Measurements from ENCODE around the gene MAEL.
A peak's percentile ranks its signal among the peaks of the same experiment; 100 is the strongest.

The MAEL gene

DNA sequence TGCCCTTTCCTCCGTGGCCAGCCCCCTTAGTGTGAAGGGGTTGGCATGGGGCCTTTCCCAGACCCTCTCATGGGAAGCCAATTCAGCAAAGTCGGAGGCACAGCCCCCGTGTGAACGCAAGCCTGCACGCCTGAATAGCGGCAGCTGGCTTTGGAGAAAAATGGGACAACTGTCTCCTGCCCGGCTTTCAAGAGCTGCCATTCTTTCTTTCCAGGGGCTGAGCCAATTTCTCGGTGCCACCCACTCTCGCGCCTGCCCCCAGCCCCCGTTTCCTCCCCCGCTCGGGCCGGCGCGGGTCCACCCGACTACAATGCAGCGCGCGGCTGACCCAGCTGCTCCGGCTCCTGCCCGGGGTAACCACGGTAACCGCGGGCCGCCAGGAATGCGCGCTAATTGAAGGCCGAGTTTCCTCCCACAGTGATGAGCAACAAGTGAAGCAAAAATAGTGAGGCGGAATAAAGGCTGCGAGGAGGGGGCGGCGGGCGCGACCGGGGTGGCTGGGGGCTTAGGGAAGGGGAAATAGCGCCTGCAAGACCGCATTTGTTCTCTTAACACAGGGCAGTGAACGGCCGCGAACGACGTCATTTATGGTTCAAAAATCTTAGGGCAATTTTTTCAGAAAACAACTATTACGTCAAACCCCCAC, 41.6 kb upstream of the MAEL start (continued):
- TF ChIP-seq, protein P1, sequence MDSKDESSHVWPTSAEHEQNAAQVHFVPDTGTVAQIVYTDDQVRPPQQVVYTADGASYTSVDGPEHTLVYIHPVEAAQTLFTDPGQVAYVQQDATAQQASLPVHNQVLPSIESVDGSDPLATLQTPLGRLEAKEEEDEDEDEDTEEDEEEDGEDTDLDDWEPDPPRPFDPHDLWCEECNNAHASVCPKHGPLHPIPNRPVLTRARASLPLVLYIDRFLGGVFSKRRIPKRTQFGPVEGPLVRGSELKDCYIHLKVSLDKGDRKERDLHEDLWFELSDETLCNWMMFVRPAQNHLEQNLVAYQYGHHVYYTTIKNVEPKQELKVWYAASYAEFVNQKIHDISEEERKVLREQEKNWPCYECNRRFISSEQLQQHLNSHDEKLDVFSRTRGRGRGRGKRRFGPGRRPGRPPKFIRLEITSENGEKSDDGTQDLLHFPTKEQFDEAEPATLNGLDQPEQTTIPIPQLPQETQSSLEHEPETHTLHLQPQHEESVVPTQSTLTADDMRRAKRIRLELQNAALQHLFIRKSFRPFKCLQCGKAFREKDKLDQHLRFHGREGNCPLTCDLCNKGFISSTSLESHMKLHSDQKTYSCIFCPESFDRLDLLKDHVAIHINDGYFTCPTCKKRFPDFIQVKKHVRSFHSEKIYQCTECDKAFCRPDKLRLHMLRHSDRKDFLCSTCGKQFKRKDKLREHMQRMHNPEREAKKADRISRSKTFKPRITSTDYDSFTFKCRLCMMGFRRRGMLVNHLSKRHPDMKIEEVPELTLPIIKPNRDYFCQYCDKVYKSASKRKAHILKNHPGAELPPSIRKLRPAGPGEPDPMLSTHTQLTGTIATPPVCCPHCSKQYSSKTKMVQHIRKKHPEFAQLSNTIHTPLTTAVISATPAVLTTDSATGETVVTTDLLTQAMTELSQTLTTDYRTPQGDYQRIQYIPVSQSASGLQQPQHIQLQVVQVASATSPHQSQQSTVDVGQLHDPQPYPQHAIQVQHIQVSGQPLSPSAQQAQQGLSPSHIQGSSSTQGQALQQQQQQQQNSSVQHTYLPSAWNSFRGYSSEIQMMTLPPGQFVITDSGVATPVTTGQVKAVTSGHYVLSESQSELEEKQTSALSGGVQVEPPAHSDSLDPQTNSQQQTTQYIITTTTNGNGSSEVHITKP (tag by site-specific recombination; IDR thresholded peaks at IDR 0.05) = no peak
- TF ChIP-seq ZNF629 (tag by site-specific recombination; IDR thresholded peaks at IDR 0.05) (no peak), ZNF747 (tag by site-specific recombination; IDR thresholded peaks at IDR 0.05) (no peak), HOXA7 (CRISPR knock-in tag; IDR thresholded peaks at IDR 0.05; ENCODE audit: borderline replicate concordance) (no peak), ZNF670 (tag by site-specific recombination; IDR thresholded peaks at IDR 0.05; ENCODE audit: low read depth) (no peak), KLF1 (tag by site-specific recombination; IDR thresholded peaks at IDR 0.05) (no peak), ZNF324 (tag by site-specific recombination; IDR thresholded peaks at IDR 0.05) (no peak), ZNF701 (tag by site-specific recombination; IDR thresholded peaks at IDR 0.05) (no peak), GLI2 (tag by site-specific recombination; IDR thresholded peaks at IDR 0.05; ENCODE audit: borderline replicate concordance, low read depth) (no peak), SCRT1 (tag by site-specific recombination; IDR thresholded peaks at IDR 0.05; ENCODE audit: borderline replicate concordance) (no peak), ZNF529 (tag by site-specific recombination; IDR thresholded peaks at IDR 0.05; ENCODE audit: insufficient replicate concordance) (no peak), ZNF623 (tag by site-specific recombination; IDR thresholded peaks at IDR 0.05) (no peak), ZNF391 (tag by site-specific recombination; IDR thresholded peaks at IDR 0.05; ENCODE audit: borderline replicate concordance, low read depth) (no peak), YY1 (tag by site-specific recombination; IDR thresholded peaks at IDR 0.05) (no peak), ZNF24 (tag by site-specific recombination; IDR thresholded peaks at IDR 0.05) (no peak), OSR2 (tag by site-specific recombination; IDR thresholded peaks at IDR 0.05) (no peak), ZNF335 (tag by site-specific recombination; conservative IDR thresholded peaks at IDR 0.05) (peak; percentile 43), WT1 (tag by site-specific recombination; IDR thresholded peaks at IDR 0.05) (no peak), MEIS1 (CRISPR knock-in tag; IDR thresholded peaks at IDR 0.05; ENCODE audit: borderline replicate concordance) (no peak), REPIN1 (tag by site-specific recombination; IDR thresholded peaks at IDR 0.05; ENCODE audit: low read depth) (no peak), ZFHX2 (tag by site-specific recombination; conservative IDR thresholded peaks at IDR 0.05) (peak; percentile 91), ZNF366 (tag by site-specific recombination; conservative IDR thresholded peaks at IDR 0.05) (no peak), ZNF621 (tag by site-specific recombination; IDR thresholded peaks at IDR 0.05) (no peak), ZNF76 (tag by site-specific recombination; IDR thresholded peaks at IDR 0.05; ENCODE audit: borderline replicate concordance, low read depth) (no peak), ZNF549 (tag by site-specific recombination; IDR thresholded peaks at IDR 0.05) (no peak), ZNF658 (tag by site-specific recombination; IDR thresholded peaks at IDR 0.05) (no peak), ZXDB (tag by site-specific recombination; IDR thresholded peaks at IDR 0.05) (no peak), ZBTB8A (tag by site-specific recombination; IDR thresholded peaks at IDR 0.05) (no peak)
- TF ChIP-seq, protein P2, sequence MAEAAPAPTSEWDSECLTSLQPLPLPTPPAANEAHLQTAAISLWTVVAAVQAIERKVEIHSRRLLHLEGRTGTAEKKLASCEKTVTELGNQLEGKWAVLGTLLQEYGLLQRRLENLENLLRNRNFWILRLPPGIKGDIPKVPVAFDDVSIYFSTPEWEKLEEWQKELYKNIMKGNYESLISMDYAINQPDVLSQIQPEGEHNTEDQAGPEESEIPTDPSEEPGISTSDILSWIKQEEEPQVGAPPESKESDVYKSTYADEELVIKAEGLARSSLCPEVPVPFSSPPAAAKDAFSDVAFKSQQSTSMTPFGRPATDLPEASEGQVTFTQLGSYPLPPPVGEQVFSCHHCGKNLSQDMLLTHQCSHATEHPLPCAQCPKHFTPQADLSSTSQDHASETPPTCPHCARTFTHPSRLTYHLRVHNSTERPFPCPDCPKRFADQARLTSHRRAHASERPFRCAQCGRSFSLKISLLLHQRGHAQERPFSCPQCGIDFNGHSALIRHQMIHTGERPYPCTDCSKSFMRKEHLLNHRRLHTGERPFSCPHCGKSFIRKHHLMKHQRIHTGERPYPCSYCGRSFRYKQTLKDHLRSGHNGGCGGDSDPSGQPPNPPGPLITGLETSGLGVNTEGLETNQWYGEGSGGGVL (tag by site-specific recombination; IDR thresholded peaks at IDR 0.05) = peak; percentile 31; the same call in 1 of the 2 replicates
- TF ChIP-seq, protein P3, sequence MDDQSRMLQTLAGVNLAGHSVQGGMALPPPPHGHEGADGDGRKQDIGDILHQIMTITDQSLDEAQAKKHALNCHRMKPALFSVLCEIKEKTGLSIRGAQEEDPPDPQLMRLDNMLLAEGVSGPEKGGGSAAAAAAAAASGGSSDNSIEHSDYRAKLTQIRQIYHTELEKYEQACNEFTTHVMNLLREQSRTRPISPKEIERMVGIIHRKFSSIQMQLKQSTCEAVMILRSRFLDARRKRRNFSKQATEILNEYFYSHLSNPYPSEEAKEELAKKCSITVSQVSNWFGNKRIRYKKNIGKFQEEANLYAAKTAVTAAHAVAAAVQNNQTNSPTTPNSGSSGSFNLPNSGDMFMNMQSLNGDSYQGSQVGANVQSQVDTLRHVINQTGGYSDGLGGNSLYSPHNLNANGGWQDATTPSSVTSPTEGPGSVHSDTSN (CRISPR knock-in tag; IDR thresholded peaks at IDR 0.05) = no peak
- TF ChIP-seq, protein P4, sequence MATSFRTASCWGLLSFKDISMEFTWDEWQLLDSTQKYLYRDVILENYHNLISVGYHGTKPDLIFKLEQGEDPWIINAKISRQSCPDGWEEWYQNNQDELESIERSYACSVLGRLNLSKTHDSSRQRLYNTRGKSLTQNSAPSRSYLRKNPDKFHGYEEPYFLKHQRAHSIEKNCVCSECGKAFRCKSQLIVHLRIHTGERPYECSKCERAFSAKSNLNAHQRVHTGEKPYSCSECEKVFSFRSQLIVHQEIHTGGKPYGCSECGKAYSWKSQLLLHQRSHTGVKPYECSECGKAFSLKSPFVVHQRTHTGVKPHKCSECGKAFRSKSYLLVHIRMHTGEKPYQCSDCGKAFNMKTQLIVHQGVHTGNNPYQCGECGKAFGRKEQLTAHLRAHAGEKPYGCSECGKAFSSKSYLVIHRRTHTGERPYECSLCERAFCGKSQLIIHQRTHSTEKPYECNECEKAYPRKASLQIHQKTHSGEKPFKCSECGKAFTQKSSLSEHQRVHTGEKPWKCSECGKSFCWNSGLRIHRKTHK (tag by site-specific recombination; IDR thresholded peaks at IDR 0.05) = no peak
- TF ChIP-seq, protein P5, sequence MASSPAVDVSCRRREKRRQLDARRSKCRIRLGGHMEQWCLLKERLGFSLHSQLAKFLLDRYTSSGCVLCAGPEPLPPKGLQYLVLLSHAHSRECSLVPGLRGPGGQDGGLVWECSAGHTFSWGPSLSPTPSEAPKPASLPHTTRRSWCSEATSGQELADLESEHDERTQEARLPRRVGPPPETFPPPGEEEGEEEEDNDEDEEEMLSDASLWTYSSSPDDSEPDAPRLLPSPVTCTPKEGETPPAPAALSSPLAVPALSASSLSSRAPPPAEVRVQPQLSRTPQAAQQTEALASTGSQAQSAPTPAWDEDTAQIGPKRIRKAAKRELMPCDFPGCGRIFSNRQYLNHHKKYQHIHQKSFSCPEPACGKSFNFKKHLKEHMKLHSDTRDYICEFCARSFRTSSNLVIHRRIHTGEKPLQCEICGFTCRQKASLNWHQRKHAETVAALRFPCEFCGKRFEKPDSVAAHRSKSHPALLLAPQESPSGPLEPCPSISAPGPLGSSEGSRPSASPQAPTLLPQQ (tag by site-specific recombination; IDR thresholded peaks at IDR 0.05) = 0 out of 2 replicates have a peak, but pooled peaks have one; percentile 19

All from HEK293 (cell line).